ENCODE data around the gene ROBO1. TPM values are rescaled to one million over a fixed set of nuclear protein-coding genes. Genes with fewer than 3 reads are reported as not detected.

Gene ROBO1
- total RNA-seq, 2 experiments from 2014 or later, result 8.6 to 9.0 TPM

GRCh38 chr3:79606414-79606813 lies 161.4 kb downstream of the ROBO1 start:
- ChIA-PET POLR2A (no interaction called here), CTCF (no interaction called here)
- Mint-ChIP-seq H3K36me3 (ENCODE audit: low read depth) (no peaks in the 10 kb centered on the region), H3K4me1 (ENCODE audit: low read depth) (no peaks in the 10 kb centered on the region), H3K27me3 (no peaks in the 10 kb centered on the region), H3K4me3 (no peak overlapping the region), H3K9me3 (peaks cover 1% of the 10 kb centered on the region), H3K27ac (no peak overlapping the region)
- DNase-seq (no peak), ATAC-seq (no peak)
- TF ChIP-seq, protein P1, sequence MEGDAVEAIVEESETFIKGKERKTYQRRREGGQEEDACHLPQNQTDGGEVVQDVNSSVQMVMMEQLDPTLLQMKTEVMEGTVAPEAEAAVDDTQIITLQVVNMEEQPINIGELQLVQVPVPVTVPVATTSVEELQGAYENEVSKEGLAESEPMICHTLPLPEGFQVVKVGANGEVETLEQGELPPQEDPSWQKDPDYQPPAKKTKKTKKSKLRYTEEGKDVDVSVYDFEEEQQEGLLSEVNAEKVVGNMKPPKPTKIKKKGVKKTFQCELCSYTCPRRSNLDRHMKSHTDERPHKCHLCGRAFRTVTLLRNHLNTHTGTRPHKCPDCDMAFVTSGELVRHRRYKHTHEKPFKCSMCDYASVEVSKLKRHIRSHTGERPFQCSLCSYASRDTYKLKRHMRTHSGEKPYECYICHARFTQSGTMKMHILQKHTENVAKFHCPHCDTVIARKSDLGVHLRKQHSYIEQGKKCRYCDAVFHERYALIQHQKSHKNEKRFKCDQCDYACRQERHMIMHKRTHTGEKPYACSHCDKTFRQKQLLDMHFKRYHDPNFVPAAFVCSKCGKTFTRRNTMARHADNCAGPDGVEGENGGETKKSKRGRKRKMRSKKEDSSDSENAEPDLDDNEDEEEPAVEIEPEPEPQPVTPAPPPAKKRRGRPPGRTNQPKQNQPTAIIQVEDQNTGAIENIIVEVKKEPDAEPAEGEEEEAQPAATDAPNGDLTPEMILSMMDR (IDR thresholded peaks at IDR 0.05), result no peak
- intact Hi-C loops (cut with micrococcal nuclease), result no loop called here

DNA sequence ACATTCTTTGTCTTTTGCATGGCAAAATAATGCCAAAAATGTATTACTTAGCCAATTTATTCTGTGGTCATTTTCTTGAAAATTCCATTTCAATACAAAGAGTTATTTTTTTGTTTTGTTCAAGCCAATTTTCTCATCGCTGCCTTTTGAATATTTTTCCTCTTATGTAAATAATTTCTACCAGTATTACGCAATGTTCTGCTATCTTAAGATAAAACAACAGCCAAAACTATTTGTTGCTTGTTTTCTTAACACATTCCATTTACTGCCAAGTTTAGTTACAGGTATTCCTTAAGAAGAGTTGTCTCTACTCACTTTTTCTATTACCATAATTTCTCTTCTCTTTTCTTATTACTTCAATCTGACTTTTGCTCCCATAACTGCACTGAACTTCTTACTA lies 163.1 kb downstream of the ROBO1 start:
- Mint-ChIP-seq H3K4me1 (ENCODE audit: low read depth) (no peaks in the 10 kb centered on the region), H3K27ac (no peak overlapping the region), H3K36me3 (ENCODE audit: low read depth) (no peaks in the 10 kb centered on the region), H3K9me3 (peaks cover 1% of the 10 kb centered on the region), H3K4me3 (no peak overlapping the region), H3K27me3 (no peaks in the 10 kb centered on the region)
- TF ChIP-seq, protein P1 (IDR thresholded peaks at IDR 0.05), result no peak
- no peak for ATAC-seq
- POLR2A ChIA-PET, result no interaction called here
- intact Hi-C loops (cut with micrococcal nuclease), result no loop called here
- CTCF ChIA-PET, result no interaction called here
- no peak for DNase-seq

GRCh38 chr3:79602385-79602784 lies 165.4 kb downstream of the ROBO1 start:
- no peaks in the 10 kb centered on the region for H3K27me3 Mint-ChIP-seq
- H3K9me3 Mint-ChIP-seq, result peaks cover 1% of the 10 kb centered on the region
- ChIA-PET POLR2A (no interaction called here), CTCF (no interaction called here)
- H3K36me3 Mint-ChIP-seq (ENCODE audit: low read depth), result no peaks in the 10 kb centered on the region
- TF ChIP-seq, protein P1 (IDR thresholded peaks at IDR 0.05), result no peak
- no peak for ATAC-seq
- H3K4me3 Mint-ChIP-seq, result no peak overlapping the region
- intact Hi-C loops (cut with micrococcal nuclease), result no loop called here
- no peaks in the 10 kb centered on the region for H3K4me1 Mint-ChIP-seq (ENCODE audit: low read depth)
- H3K27ac Mint-ChIP-seq, result no peak overlapping the region
- DNase-seq, result no peak

DNA sequence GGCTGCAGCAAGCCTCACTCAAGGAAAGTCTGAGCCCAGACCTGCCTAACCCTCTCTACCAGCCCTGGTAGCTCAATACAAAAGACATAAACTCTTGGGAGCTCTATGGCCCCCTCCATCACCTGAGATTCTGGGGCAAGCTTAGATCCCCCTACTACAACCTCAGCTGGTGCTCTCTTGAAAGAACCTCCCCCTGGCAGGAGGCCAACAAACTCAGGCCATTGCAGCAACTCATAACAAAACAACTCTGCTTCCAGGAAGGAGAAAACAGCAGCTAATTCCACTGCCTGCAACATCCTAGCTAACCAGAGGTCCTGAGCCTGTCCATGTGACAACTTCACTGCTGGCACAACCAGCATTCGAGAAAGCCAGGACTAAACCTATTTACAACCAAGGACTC lies 169.2 kb downstream of the ROBO1 start:
- intact Hi-C loops (cut with micrococcal nuclease), result no loop called here
- H3K36me3 Mint-ChIP-seq (ENCODE audit: low read depth), result no peaks in the 10 kb centered on the region
- no peak for DNase-seq
- no peaks in the 10 kb centered on the region for H3K4me1 Mint-ChIP-seq (ENCODE audit: low read depth)
- H3K27me3 Mint-ChIP-seq, result no peaks in the 10 kb centered on the region
- H3K4me3 Mint-ChIP-seq, result no peak overlapping the region
- CTCF ChIA-PET, result no interaction called here
- POLR2A ChIA-PET, result no interaction called here
- peaks cover 3% of the 10 kb centered on the region for H3K9me3 Mint-ChIP-seq
- TF ChIP-seq, protein P1 (IDR thresholded peaks at IDR 0.05), result no peak
- H3K27ac Mint-ChIP-seq, result no peak overlapping the region
- ATAC-seq, result no peak

DNA sequence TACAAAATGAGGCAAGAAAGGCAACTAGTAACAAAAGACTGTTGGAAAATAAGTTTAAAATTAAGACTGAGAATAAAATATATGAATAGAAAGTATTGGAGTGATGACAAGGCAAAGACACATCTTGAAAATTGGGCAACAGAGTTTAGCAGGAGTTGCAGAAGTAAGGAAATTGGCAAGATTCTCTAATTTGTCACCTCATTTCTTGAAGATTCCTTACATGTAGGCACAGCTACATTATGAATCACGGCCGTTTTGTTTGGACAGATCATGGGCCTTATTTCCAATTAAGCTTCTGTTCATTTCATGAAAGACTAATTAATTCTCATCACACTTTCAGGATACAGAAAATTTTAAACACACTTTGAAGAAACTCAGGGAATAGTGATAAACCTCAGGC lies 170.1 kb downstream of the ROBO1 start:
- Mint-ChIP-seq H3K9me3 (peaks cover 3% of the 10 kb centered on the region), H3K27me3 (no peaks in the 10 kb centered on the region), H3K4me1 (ENCODE audit: low read depth) (no peaks in the 10 kb centered on the region), H3K4me3 (no peak overlapping the region), H3K36me3 (ENCODE audit: low read depth) (no peaks in the 10 kb centered on the region), H3K27ac (no peak overlapping the region)
- no peak for ATAC-seq
- TF ChIP-seq, protein P1 (IDR thresholded peaks at IDR 0.05), result no peak
- intact Hi-C loops (cut with micrococcal nuclease), result no loop called here
- ChIA-PET CTCF (no interaction called here), POLR2A (no interaction called here)
- no peak for DNase-seq

Measured in activated CD8-positive, alpha-beta T cell treated with anti-CD3 and anti-CD28 coated beads for 36 hours (primary cell).